ENCODE results near the gene PPIG. TPM values are rescaled to one million over a fixed set of nuclear protein-coding genes. Genes with fewer than 3 reads are reported as not detected.

PPIG gene
- polyA plus RNA-seq, 3 donors = 104 to 129 (median 114) TPM

Other genes starting within 250 kb of the PPIG start
- gene LRP2, start 221.8 kb upstream of the PPIG start, polyA plus RNA-seq (ENCODE audit: insufficient read length in 3 of 3) = 100 to 1,000 TPM; 123 to 186 (median 162) TPM
- gene BBS5, start 104.9 kb upstream of the PPIG start, polyA plus RNA-seq (ENCODE audit: insufficient read length in 3 of 3) = 10 to 100 TPM; 10.3 to 11.4 (median 11.0) TPM
- 1 to 10 TPM; 1.1 to 1.3 (median 1.2) TPM for gene KLHL41, start 74.6 kb upstream of the PPIG start, polyA plus RNA-seq (ENCODE audit: insufficient read length in 3 of 3)
- 10 to 100 TPM; 31.6 to 32.3 (median 32.1) TPM for gene FASTKD1, start 10.5 kb upstream of the PPIG start, polyA plus RNA-seq (ENCODE audit: insufficient read length in 3 of 3)
- 1 to 10 TPM; 1.2 to 3.4 (median 2.4) TPM for gene CFAP210, start 110.1 kb downstream of the PPIG start, polyA plus RNA-seq (ENCODE audit: insufficient read length in 3 of 3)
- gene PHOSPHO2, start 110.1 kb downstream of the PPIG start, polyA plus RNA-seq (ENCODE audit: insufficient read length in 3 of 3) = 10 to 100 TPM; 11.5 to 12.6 (median 11.6) TPM
- 10 to 100 TPM; 35.9 to 40.3 (median 36.8) TPM for gene KLHL23, start 149.5 kb downstream of the PPIG start, polyA plus RNA-seq (ENCODE audit: insufficient read length in 3 of 3)
- gene SSB, start 214.5 kb downstream of the PPIG start, polyA plus RNA-seq (ENCODE audit: insufficient read length in 3 of 3) = 100 to 1,000 TPM; 215 to 217 (median 216) TPM
- gene METTL5, start 240.6 kb downstream of the PPIG start, polyA plus RNA-seq (ENCODE audit: insufficient read length in 3 of 3) = 10 to 100 TPM; 48.4 to 54.6 (median 51.1) TPM
- 10 to 100 TPM; 37.3 to 40.5 (median 39.5) TPM for gene UBR3, start 243.1 kb downstream of the PPIG start, polyA plus RNA-seq (ENCODE audit: insufficient read length in 3 of 3)

Data from right renal cortex interstitium (tissue), 3 donors.